Measurements from ENCODE around the gene EVA1A.

The EVA1A gene

GRCh38 chr2:75458201-75458600 is 102.5 kb downstream of the EVA1A start:
- no peak for TF ChIP-seq CTCF (conservative IDR thresholded peaks at IDR 0.05; ENCODE audit: control insufficient read depth, insufficient read depth, low read depth, low read length)
- no peak overlapping the region for H3K4me3 ChIP-seq (ENCODE audit: control insufficient read depth, low read depth, low read length)
- DNase-seq (ENCODE audit: low read depth), result no peak

GRCh38 chr2:75456825-75457224 is 103.9 kb downstream of the EVA1A start:
- DNase-seq (ENCODE audit: low read depth), result no peak
- TF ChIP-seq CTCF (conservative IDR thresholded peaks at IDR 0.05; ENCODE audit: control insufficient read depth, insufficient read depth, low read depth, low read length), result no peak
- no peak overlapping the region for H3K4me3 ChIP-seq (ENCODE audit: control insufficient read depth, low read depth, low read length)

- no peak for TF ChIP-seq CTCF (conservative IDR thresholded peaks at IDR 0.05; ENCODE audit: control insufficient read depth, insufficient read depth, low read depth, low read length)
- DNase-seq (ENCODE audit: low read depth), result no peak
Observed at GRCh38 chr2:75456111-75456510, 104.6 kb downstream of the EVA1A start.

GRCh38 chr2:75454241-75454620 is 106.5 kb downstream of the EVA1A start:
- no peak overlapping the region for H3K4me3 ChIP-seq (ENCODE audit: control insufficient read depth, low read depth, low read length)
- no peak for TF ChIP-seq CTCF (conservative IDR thresholded peaks at IDR 0.05; ENCODE audit: control insufficient read depth, insufficient read depth, low read depth, low read length)
- no peak for DNase-seq (ENCODE audit: low read depth)

More at GRCh38 chr2:75456111-75456510, 104.6 kb downstream of the EVA1A start:
- H3K4me3 ChIP-seq (ENCODE audit: control insufficient read depth, low read depth, low read length), result no peak overlapping the region

GRCh38 chr2:75453384-75454240 is 107.1 kb downstream of the EVA1A start:
- TF ChIP-seq CTCF (conservative IDR thresholded peaks at IDR 0.05; ENCODE audit: control insufficient read depth, insufficient read depth, low read depth, low read length), result no peak
- DNase-seq (ENCODE audit: low read depth), result no peak

GRCh38 chr2:75450068-75450467 is 110.7 kb downstream of the EVA1A start:
- TF ChIP-seq CTCF (conservative IDR thresholded peaks at IDR 0.05; ENCODE audit: control insufficient read depth, insufficient read depth, low read depth, low read length), result no peak
- DNase-seq (ENCODE audit: low read depth), result no peak
- H3K4me3 ChIP-seq (ENCODE audit: control insufficient read depth, low read depth, low read length), result no peak overlapping the region

More at GRCh38 chr2:75453384-75454240, 107.1 kb downstream of the EVA1A start:
- H3K4me3 ChIP-seq (ENCODE audit: control insufficient read depth, low read depth, low read length), result no peak overlapping the region
